Subcutaneous abdominal adipose tissue (tissue), 5 donors: ENCODE results near the gene GMPR.
A peak's percentile ranks its signal among the peaks of the same experiment; 100 is the strongest.

Experiments
- H3K27ac ChIP-seq: one replicate; pipeline ENCODE4 v1.7.0; 2013; ENCODE audit warnings: low read depth, mild to moderate bottlenecking, inconsistent platforms, low read length, moderate library complexity
- H3K27me3 ChIP-seq, 5 donors: one replicate each; pipeline ENCODE4 v1.7.0; 2013; ENCODE audit warnings: low read length in 5 of 5, inconsistent platforms in 1 of 5; ENCODE audit not compliant: control insufficient read depth in 5 of 5, insufficient read depth in 4 of 5
- H3K36me3 ChIP-seq, 5 donors: one replicate each; pipeline ENCODE4 v1.7.0; 2013; ENCODE audit warnings: low read length in 5 of 5; ENCODE audit not compliant: control insufficient read depth in 5 of 5, insufficient read depth in 5 of 5
- H3K4me1 ChIP-seq, 5 donors: one replicate each; pipeline ENCODE4 v1.7.0; 2013; ENCODE audit warnings: low read length in 5 of 5, mild to moderate bottlenecking in 3 of 5, moderate library complexity in 1 of 5; ENCODE audit not compliant: control insufficient read depth in 5 of 5, insufficient read depth in 5 of 5
- H3K4me3 ChIP-seq, 5 donors: one replicate each; pipeline ENCODE4 v1.7.0; 2013; ENCODE audit warnings: low read length in 5 of 5, low read depth in 1 of 5
- H3K9ac ChIP-seq, 5 donors: one replicate each; pipeline ENCODE4 v1.7.0; 2013; ENCODE audit warnings: low read length in 5 of 5, mild to moderate bottlenecking in 4 of 5, moderate library complexity in 3 of 5
- H3K9me3 ChIP-seq, 5 donors: one replicate each; pipeline ENCODE4 v1.7.0; 2013; ENCODE audit warnings: low read length in 5 of 5; ENCODE audit not compliant: control insufficient read depth in 5 of 5
- donor health status: healthy.
- donor health status: healthy.
- donor health status: healthy.
- donor health status: healthy.
- donor health status: healthy.

Gene GMPR

DNA sequence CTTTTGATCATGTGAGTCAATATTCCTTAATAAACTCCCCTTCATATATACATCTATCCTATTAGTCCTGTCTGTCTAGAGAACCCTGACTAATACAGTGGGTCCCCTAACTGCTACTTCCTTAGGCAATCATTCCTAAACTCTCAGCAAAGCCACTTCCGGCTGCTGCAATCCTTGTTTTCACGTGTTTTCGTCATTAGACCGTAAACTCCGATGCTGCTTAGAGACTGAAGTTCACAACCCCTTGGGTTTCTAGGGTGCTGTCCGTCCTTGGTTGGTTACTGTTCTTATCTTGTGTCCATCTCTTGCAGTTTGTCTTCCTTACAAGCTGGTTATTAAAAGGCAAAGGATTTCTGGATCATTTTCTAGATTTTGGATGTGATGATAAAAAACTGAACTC is 106.4 kb downstream of the GMPR start:
- peak overlapping the region; percentile 29 for H3K27ac ChIP-seq
- no peak overlapping the region for H3K9ac ChIP-seq
- H3K4me1 ChIP-seq, result peaks cover 1 to 20% (median 13%) of the 10 kb centered on the region in 5 donors
- H3K4me3 ChIP-seq, result no peak overlapping the region
- H3K9me3 ChIP-seq, result no peaks in the 10 kb centered on the region
- no peaks in the 10 kb centered on the region for H3K36me3 ChIP-seq
- no peaks in the 10 kb centered on the region for H3K27me3 ChIP-seq
